Thyroid gland (tissue), 4 donors: ENCODE data around the gene DCAF6. TPM values are rescaled to one million over a fixed set of nuclear protein-coding genes. Genes with fewer than 3 reads are reported as not detected.
"Not testable (repeated sequence)": the region's sequence is repeated elsewhere in the genome, so short reads cannot be mapped to it uniquely, and the experiment has no call there.

Experiments used
- DNase-seq, 2 donors: peaks; one replicate each; pipeline ENCODE4 v3.0.0-alpha.2; 2019
- H3K27ac ChIP-seq, 3 donors: fragments of 200-600 bp; sonication (generic); 1 replicate in 2 of 3; 2 replicates in 1 of 3; pipeline ENCODE4 v1.5.1; 2016 to 2019; ENCODE audit warnings: mild to moderate bottlenecking in 1 of 3, moderate library complexity in 1 of 3
- H3K27me3 ChIP-seq: fragments of 200-600 bp; sonication (generic); one replicate; pipeline ENCODE4 v1.5.1; 2019
- H3K36me3 ChIP-seq, 2 donors: fragments of 200-600 bp; sonication (generic); one replicate each; pipeline ENCODE4 v1.5.1; 2016 to 2019
- H3K4me1 ChIP-seq, 2 donors: fragments of 200-600 bp; sonication (generic); one replicate each; pipeline ENCODE4 v1.5.1; 2017 to 2019
- H3K4me3 ChIP-seq, 3 donors: fragments of 200-600 bp; sonication (generic); replicated peaks in 1 of 3; 1 replicate in 2 of 3; 2 replicates in 1 of 3; pipeline ENCODE4 v1.5.1; 2016; ENCODE audit warnings: mild to moderate bottlenecking in 1 of 3
- H3K9me3 ChIP-seq: fragments of 200-600 bp; sonication (generic); one replicate; pipeline ENCODE4 v1.5.1; 2017
- CTCF ChIP-seq, 6 experiments: fragments of 200-600 bp in 3 of 6; fragments of 450-650 bp in 3 of 6; sonication (generic) in 3 of 6; IDR thresholded peaks; one replicate each; pipeline ENCODE4 v1.5.1; 2016 to 2019; ENCODE audit warnings: antibody characterized with exemption in 6 of 6, mild to moderate bottlenecking in 2 of 6, inconsistent platforms in 1 of 6, moderate library complexity in 1 of 6
- POLR2A ChIP-seq, 2 donors: fragments of 450-650 bp; IDR thresholded peaks; one replicate each; pipeline ENCODE4 v1.6.1; 2017; ENCODE audit warnings: antibody characterized with exemption in 2 of 2, mild to moderate bottlenecking in 2 of 2, moderate library complexity in 1 of 2
- WGBS, 2 donors: methylation state at CpG; one replicate each; pipeline ENCODE4 v1.1.5; 2017; 5-methylcytosine and 5-hydroxymethylcytosine counted together
- intact Hi-C: fragments of 100-400 bp; cut with DNase I; formaldehyde crosslinking; loops from one replicate; pipeline ENCODE4 v1.15.1; 2023
- total RNA-seq, 4 donors: library from RNA; depleted of rRNA; stranded (reverse); fragments of >200 nt; gene quantifications; one replicate each; pipeline ENCODE4 v1.2.3, GENCODE V29; 2016

The DCAF6 gene
- 10 to 100 TPM; 73.7 to 88.7 (median 79.2) TPM for total RNA-seq

- Histone ChIP-seq H3K9me3 (no peaks in the 10 kb centered on the region), H3K4me1 (peaks cover 27 to 34% of the 10 kb centered on the region in 2 donors), H3K4me3 (peak within 1 kb of the TSS; percentile 37 to 98 (median 90)), H3K27me3 (no peaks in the 10 kb centered on the region), H3K36me3 (no peaks in the 10 kb centered on the region), H3K27ac (peak within 1 kb of the TSS; percentile 87 to 99 (median 96))
- intact Hi-C loops: no loop called here
- DNase-seq: peak; percentile 97 to 98
- WGBS, 2 donors: 0 to 1% methylated on average over 29 to 35 of the region's 58 CpGs
- TF ChIP-seq CTCF (IDR thresholded peaks at IDR 0.05) (no peak), POLR2A (IDR thresholded peaks at IDR 0.05) (peak; percentile 68 to 96)
These were observed at the start of gene DCAF6 for GRCh38 chr1:167936068-167936929. DCAF6 (plus strand) TSS chr1:167936683; CDS start chr1:167936912, 229 bp downstream.

- H3K9me3 ChIP-seq, H3K4me1 ChIP-seq, intact Hi-C loops, DNase-seq, H3K27ac ChIP-seq, H3K27me3 ChIP-seq, H3K36me3 ChIP-seq, H3K4me3 ChIP-seq: not testable (repeated sequence)
- 92 to 94% methylated on average over 2 of the region's 2 CpGs for WGBS, 2 donors
These were observed 49.3 kb upstream of the DCAF6 start for GRCh38 chr1:167887187-167887586.

- Histone ChIP-seq H3K9me3 (no peaks in the 10 kb centered on the region), H3K4me1 (no peaks in the 10 kb centered on the region), H3K4me3 (no peak overlapping the region), H3K36me3 (no peaks in the 10 kb centered on the region), H3K27ac (no peak overlapping the region), H3K27me3 (no peaks in the 10 kb centered on the region)
- TF ChIP-seq POLR2A (IDR thresholded peaks at IDR 0.05): no peak
- no peak for TF ChIP-seq CTCF (IDR thresholded peaks at IDR 0.05)
- intact Hi-C loops: no loop called here
- no peak for DNase-seq
These were observed 46.1 kb upstream of the DCAF6 start for GRCh38 chr1:167890400-167890799.

GRCh38 chr1:167893798-167894197, 42.7 kb upstream of the DCAF6 start:
- H3K9me3 ChIP-seq: no peaks in the 10 kb centered on the region
- intact Hi-C loops: no loop called here
- no peaks in the 10 kb centered on the region for H3K4me1 ChIP-seq
- H3K36me3 ChIP-seq: no peaks in the 10 kb centered on the region
- TF ChIP-seq POLR2A (IDR thresholded peaks at IDR 0.05) (no peak), CTCF (IDR thresholded peaks at IDR 0.05) (no peak)
- H3K27me3 ChIP-seq: no peaks in the 10 kb centered on the region
- 79 to 84% methylated on average over 2 of the region's 2 CpGs for WGBS, 2 donors
- DNase-seq: no peak
- H3K4me3 ChIP-seq: no peak overlapping the region
- H3K27ac ChIP-seq: no peak overlapping the region

GRCh38 chr1:167898578-167899222, 37.8 kb upstream of the DCAF6 start:
- 95 to 98% methylated on average over 9 of the region's 9 CpGs for WGBS, 2 donors
- H3K4me3 ChIP-seq: no peak overlapping the region
- no peak for TF ChIP-seq POLR2A (IDR thresholded peaks at IDR 0.05)
- TF ChIP-seq CTCF (IDR thresholded peaks at IDR 0.05): no peak
- no peaks in the 10 kb centered on the region for H3K9me3 ChIP-seq
- H3K36me3 ChIP-seq: no peaks in the 10 kb centered on the region
- intact Hi-C loops: no loop called here
- no peak overlapping the region for H3K27ac ChIP-seq
- peaks cover 0 to 6% of the 10 kb centered on the region in 2 donors for H3K4me1 ChIP-seq
- no peaks in the 10 kb centered on the region for H3K27me3 ChIP-seq
- DNase-seq: no peak
